Stomach (tissue), 9 donors: ENCODE results near the gene ODF2. TPM values are rescaled to one million over a fixed set of nuclear protein-coding genes. Genes with fewer than 3 reads are reported as not detected.

Source experiments
- DNase-seq, 2 donors: peaks; one replicate each; pipeline versions ENCODE4 v3.0.0 to v3.0.0-alpha.2; 2013 to 2019
- H3K27ac ChIP-seq, 5 donors: fragments of 200-600 bp in 4 of 5; sonication (generic) in 4 of 5; one replicate each; pipeline ENCODE4 v1.5.1; 2013 to 2019; ENCODE audit warnings: mild to moderate bottlenecking in 1 of 5, moderate library complexity in 1 of 5
- H3K27me3 ChIP-seq, 3 donors: fragments of 200-600 bp; sonication (generic); one replicate each; pipeline ENCODE4 v1.5.1; 2017 to 2019; ENCODE audit warnings: mixed run types in 1 of 3
- H3K36me3 ChIP-seq, 4 donors: fragments of 200-600 bp; sonication (generic); 1 replicate in 3 of 4; 2 replicates in 1 of 4; pipeline ENCODE4 v1.5.1; 2016 to 2019
- H3K4me1 ChIP-seq, 4 donors: fragments of 200-600 bp; sonication (generic); one replicate each; pipeline ENCODE4 v1.5.1; 2016 to 2019
- H3K4me3 ChIP-seq, 4 donors: fragments of 200-600 bp; sonication (generic) in 3 of 4; one replicate each; pipeline ENCODE4 v1.5.1; 2016 to 2019; ENCODE audit warnings: mild to moderate bottlenecking in 1 of 4
- H3K9me3 ChIP-seq, 4 donors: fragments of 200-600 bp; sonication (generic); one replicate each; pipeline ENCODE4 v1.5.1; 2016 to 2019
- EP300 ChIP-seq: sonication (generic); formaldehyde crosslinking; IDR thresholded peaks from one replicate; pipeline ENCODE4 v1.6.1; 2017; ENCODE audit warnings: antibody characterized with exemption
- POLR2A ChIP-seq, 4 donors: fragments of 450-650 bp; IDR thresholded peaks; one replicate each; pipeline ENCODE4 v1.6.1; 2016; ENCODE audit warnings: antibody characterized with exemption in 4 of 4, control low read depth in 2 of 4, mild to moderate bottlenecking in 1 of 4, moderate library complexity in 1 of 4
- POLR2AphosphoS5 ChIP-seq, 3 donors: sonication (generic); formaldehyde crosslinking; IDR thresholded peaks; one replicate each; pipeline ENCODE4 v1.6.1; 2016; ENCODE audit warnings: antibody characterized with exemption in 3 of 3
- WGBS, 5 donors: extraction: QIAGEN DNeasy Blood & Tissue Kit in 3 of 5; methylation state at CpG; one replicate each; pipeline versions ENCODE4 v1.1.5 to v1.1.7; 2013 to 2018; 5-methylcytosine and 5-hydroxymethylcytosine counted together
- intact Hi-C: fragments of 100-400 bp; cut with DNase I; formaldehyde crosslinking; loops from one replicate; pipeline ENCODE4 v1.15.1; 2023; ENCODE audit warnings: low total_unique reads
- polyA plus RNA-seq, 3 donors: library from polyadenylated mRNA; stranded (reverse); fragments of 200-250 nt; gene quantifications; one replicate each; pipeline ENCODE4 v1.2.3, GENCODE V29; 2013
- total RNA-seq, 5 donors: library from RNA; depleted of rRNA; stranded (reverse); fragments of >200 nt; gene quantifications; one replicate each; pipeline versions ENCODE4 v1.1.0 to v1.2.3, GENCODE V29; 2014 to 2016
- TF ChIP-seq, protein P1 (sequence below), 7 experiments: fragments of 450-650 bp in 4 of 7; fragments of 200-600 bp in 3 of 7; sonication (generic) in 3 of 7; IDR thresholded peaks; one replicate each; pipeline ENCODE4 v1.5.1; 2016 to 2019; ENCODE audit warnings: antibody characterized with exemption in 7 of 7, control low read depth in 2 of 7, mild to moderate bottlenecking in 1 of 7
- donor health status: healthy with polysubstance abuse.
- donor health status: Bipolar disorder and iron deficiency.
- donor health status: healthy.

The ODF2 gene
- total and polyA plus RNA-seq, 8 donors = 7.2 to 42.4 (median 15.4) TPM

DNA sequence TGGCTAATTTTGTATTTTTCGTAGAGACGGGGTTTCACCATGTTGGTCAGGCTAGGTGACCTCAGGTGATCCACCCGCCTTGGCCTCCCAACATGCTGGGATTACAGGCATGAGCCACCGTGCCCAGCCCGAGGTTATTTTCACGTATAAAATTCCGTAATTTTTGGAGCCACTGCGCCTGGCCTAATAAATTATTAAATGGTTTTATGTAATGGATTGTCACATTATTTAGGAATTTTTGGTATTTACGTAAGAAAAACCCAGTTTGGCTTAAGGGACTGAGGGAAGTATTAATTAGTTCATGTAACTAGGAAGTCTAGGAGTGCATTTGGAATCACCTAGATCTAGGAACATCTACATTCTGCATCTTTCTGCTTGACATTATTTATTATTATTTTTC is 57.0 kb downstream of the ODF2 start:
- Histone ChIP-seq H3K36me3 (peaks cover 45 to 95% (median 93%) of the 10 kb centered on the region in 4 donors), H3K9me3 (no peaks in the 10 kb centered on the region), H3K4me3 (no peak overlapping the region), H3K27me3 (no peaks in the 10 kb centered on the region), H3K4me1 (no peaks in the 10 kb centered on the region), H3K27ac (no peak overlapping the region)
- 95 to 97% (median 95%) methylated on average over 9 of the region's 9 CpGs for WGBS, 5 donors
- TF ChIP-seq POLR2A (IDR thresholded peaks at IDR 0.05) (no peak), EP300 (no peak), POLR2AphosphoS5 (IDR thresholded peaks at IDR 0.05) (no peak)
- TF ChIP-seq, protein P1, sequence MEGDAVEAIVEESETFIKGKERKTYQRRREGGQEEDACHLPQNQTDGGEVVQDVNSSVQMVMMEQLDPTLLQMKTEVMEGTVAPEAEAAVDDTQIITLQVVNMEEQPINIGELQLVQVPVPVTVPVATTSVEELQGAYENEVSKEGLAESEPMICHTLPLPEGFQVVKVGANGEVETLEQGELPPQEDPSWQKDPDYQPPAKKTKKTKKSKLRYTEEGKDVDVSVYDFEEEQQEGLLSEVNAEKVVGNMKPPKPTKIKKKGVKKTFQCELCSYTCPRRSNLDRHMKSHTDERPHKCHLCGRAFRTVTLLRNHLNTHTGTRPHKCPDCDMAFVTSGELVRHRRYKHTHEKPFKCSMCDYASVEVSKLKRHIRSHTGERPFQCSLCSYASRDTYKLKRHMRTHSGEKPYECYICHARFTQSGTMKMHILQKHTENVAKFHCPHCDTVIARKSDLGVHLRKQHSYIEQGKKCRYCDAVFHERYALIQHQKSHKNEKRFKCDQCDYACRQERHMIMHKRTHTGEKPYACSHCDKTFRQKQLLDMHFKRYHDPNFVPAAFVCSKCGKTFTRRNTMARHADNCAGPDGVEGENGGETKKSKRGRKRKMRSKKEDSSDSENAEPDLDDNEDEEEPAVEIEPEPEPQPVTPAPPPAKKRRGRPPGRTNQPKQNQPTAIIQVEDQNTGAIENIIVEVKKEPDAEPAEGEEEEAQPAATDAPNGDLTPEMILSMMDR (IDR thresholded peaks at IDR 0.05) = no peak
- no peak for DNase-seq
- intact Hi-C loops = no loop called here

DNA sequence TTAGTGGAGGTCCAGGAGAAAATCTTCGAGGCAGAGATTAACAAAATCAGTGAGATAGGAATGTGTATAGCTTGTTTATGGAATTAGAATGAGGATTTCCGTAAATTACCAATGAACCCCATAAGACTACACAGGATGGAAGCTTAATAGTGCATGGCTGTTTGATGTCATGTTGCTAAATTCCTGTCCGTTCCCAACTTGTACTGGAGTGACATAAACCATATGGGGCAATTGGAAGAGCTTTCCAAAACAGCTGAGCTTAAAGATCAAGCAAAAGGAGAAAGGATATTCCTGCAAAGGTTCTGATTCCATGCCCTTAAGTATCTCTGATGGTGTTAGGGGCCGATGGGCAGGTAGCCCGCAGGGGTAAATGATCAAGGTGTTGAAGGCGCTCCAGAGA is 66.2 kb downstream of the ODF2 start:
- TF ChIP-seq POLR2AphosphoS5 (IDR thresholded peaks at IDR 0.05) (peak in 1 of 3 donors; percentile 14), POLR2A (IDR thresholded peaks at IDR 0.05) (no peak), EP300 (no peak)
- TF ChIP-seq, protein P1 (IDR thresholded peaks at IDR 0.05) = no peak
- intact Hi-C loops = no loop called here

DNA sequence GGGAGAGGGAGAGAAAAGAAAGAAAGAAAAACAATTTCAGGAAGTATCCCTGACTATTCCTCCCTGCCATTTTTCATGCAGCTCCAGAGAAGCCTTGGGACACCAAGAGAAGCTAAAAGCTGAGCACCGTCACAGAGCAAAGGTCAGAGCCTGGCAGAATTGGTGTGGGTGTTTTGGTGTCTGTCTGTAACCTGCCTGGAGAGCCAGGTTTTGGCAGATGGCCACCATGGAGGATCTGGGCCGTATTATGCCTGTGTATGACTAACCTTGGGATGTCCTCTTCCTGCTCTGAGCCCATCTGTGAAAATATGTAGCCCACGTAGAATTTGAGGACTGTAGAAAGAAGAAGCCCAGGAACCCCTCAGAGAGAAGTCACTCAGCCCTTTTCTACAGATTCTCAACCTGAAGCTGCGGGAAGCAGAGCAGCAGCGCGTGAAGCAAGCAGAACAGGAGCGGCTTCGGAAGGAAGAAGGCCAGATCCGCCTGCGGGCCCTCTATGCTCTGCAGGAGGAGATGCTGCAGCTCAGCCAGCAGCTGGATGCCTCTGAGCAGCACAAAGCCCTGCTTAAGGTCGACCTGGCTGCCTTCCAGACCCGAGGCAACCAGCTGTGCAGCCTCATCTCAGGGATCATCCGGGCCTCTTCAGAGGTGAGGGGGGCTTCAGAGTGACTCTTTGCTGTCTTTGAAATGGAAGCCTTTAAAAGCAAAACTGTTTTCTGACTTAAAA is 67.6 kb downstream of the ODF2 start:
- whole genome bisulfite sequencing, 5 donors = 55 to 69% (median 61%) methylated on average over 13 of the region's 13 CpGs
- Histone ChIP-seq H3K4me1 (peaks cover 0 to 12% (median 4%) of the 10 kb centered on the region in 4 donors), H3K4me3 (no peak overlapping the region), H3K9me3 (no peaks in the 10 kb centered on the region), H3K27ac (peak overlapping the region in 1 of 5 donors; percentile 33), H3K36me3 (peaks cover 49 to 98% (median 97%) of the 10 kb centered on the region in 4 donors), H3K27me3 (no peaks in the 10 kb centered on the region)
- TF ChIP-seq EP300 (no peak), POLR2AphosphoS5 (IDR thresholded peaks at IDR 0.05) (no peak), POLR2A (IDR thresholded peaks at IDR 0.05) (no peak)
- TF ChIP-seq, protein P1 (IDR thresholded peaks at IDR 0.05) = no peak
- DNase-seq = peak in 1 of 2 donors; percentile 64
- intact Hi-C loops = no loop called here

More for the DNA sequence above, 66.2 kb downstream of the ODF2 start:
- Histone ChIP-seq H3K4me1 (peaks cover 0 to 12% (median 4%) of the 10 kb centered on the region in 4 donors), H3K36me3 (peaks cover 44 to 98% (median 97%) of the 10 kb centered on the region in 4 donors), H3K9me3 (no peaks in the 10 kb centered on the region), H3K27ac (no peak overlapping the region), H3K27me3 (no peaks in the 10 kb centered on the region), H3K4me3 (no peak overlapping the region)
- 89 to 95% (median 90%) methylated on average over 6 of the region's 6 CpGs for WGBS, 5 donors
- DNase-seq = peak in 1 of 2 donors; percentile 20

DNA sequence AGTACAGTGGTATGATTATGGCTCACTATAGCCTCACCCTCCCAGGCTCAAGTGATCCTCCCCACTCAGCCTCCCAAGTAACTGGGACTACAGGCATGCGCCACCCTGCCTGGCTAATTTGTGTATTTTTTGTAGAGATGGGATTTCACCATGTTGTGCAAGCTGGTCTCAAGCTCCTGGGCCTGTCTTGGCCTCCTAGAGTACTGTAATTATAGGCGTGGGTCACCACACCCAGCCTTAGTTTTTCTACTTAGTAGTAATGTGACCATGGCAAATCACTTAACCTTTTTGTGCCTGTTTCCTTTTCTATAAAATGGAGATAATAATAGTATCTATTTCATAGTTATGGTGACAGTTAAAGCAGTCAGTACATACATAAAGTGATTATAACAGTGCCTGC is 70.9 kb downstream of the ODF2 start:
- no peak overlapping the region for H3K4me3 ChIP-seq
- no peaks in the 10 kb centered on the region for H3K9me3 ChIP-seq
- H3K36me3 ChIP-seq = peaks cover 70 to 100% (median 98%) of the 10 kb centered on the region in 4 donors
- H3K4me1 ChIP-seq = peaks cover 0 to 12% (median 4%) of the 10 kb centered on the region in 4 donors
- intact Hi-C loops = no loop called here
- TF ChIP-seq, protein P1 (IDR thresholded peaks at IDR 0.05) = no peak
- TF ChIP-seq EP300 (no peak), POLR2A (IDR thresholded peaks at IDR 0.05) (no peak), POLR2AphosphoS5 (IDR thresholded peaks at IDR 0.05) (no peak)
- 76 to 91% (median 86%) methylated on average over 2 of the region's 2 CpGs for WGBS, 5 donors
- no peaks in the 10 kb centered on the region for H3K27me3 ChIP-seq
- H3K27ac ChIP-seq = no peak overlapping the region
- no peak for DNase-seq
